ENCODE data around the gene CDC42BPG. TPM values are rescaled to one million over a fixed set of nuclear protein-coding genes. Genes with fewer than 3 reads are reported as not detected.
A peak's percentile ranks its signal among the peaks of the same experiment; 100 is the strongest.

The CDC42BPG gene
- total RNA-seq, 1 experiment from 2014 or later: 24.9 TPM

DNA sequence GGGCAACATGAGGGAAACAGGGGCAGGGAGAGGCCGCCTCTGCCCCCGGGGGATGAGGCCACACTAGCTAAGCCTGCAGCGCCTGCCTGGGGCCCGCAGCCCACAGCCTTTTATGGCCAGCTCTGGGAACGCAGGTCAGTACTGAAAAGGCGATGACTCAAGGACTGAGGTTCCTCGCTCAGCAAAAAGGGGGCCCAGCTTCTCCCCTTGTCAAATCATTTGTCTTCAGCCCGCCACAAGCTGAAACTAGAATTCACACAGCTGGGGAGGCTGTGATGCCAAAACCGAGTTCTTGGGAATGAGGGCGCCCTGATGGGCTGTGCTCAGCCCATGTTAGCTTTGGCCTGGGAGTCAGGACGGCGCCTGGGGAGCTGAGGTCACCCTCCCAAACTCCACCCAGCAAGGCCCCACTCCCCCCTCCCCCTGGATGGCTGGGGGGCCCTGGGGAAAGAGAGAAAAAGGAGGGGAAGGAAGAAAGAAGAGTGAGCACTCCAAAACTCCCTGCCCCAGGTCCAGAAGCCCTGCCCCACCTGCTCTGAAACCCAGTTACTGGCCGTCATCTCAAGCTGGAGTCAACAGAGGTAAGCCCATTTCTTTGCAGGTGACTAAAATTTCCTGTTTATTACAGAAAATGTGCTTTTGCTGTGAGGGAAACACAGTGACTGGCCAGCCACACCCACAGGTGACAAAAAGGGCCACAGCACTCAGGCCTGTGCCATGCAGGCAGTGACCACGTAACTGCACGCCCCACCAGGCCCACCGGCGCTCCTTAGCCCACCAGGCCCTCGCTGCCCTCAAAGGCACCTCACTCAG is 20.2 kb upstream of the CDC42BPG start:
- DNase-seq: no peak
- H3K9ac ChIP-seq (ENCODE audit: extremely low read depth, insufficient read length, low read length): no peak overlapping the region
- no peak overlapping the region for H3T11ph ChIP-seq (ENCODE audit: low read length)
- H3K4me1 ChIP-seq (ENCODE audit: insufficient read depth, low read length): no peaks in the 10 kb centered on the region; the same call in 1 of the 2 replicates
- H4K5ac ChIP-seq (ENCODE audit: insufficient read length, low read depth, low read length): no peak overlapping the region
- Mint-ChIP-seq H3K9me3 (no peaks in the 10 kb centered on the region), H3K4me3 (no peak overlapping the region), H3K27me3 (ENCODE audit: low read depth) (no peaks in the 10 kb centered on the region), H3K4me1 (peaks cover 15 to 28% of the 10 kb centered on the region in 2 experiments), H3K27ac (peak overlapping the region in 1 of 3 experiments; percentile 40; a peak in 2 of 7 replicates), H3K36me3 (ENCODE audit: insufficient read depth in 1 of 3, low read depth in 3 of 3) (peaks cover 0 to 2% (median 1%) of the 10 kb centered on the region in 3 experiments; a peak in 3 of 7 replicates)
- no peaks in the 10 kb centered on the region for H3K79me2 ChIP-seq (ENCODE audit: insufficient read depth, low read length)
- H2BK15ac ChIP-seq (ENCODE audit: low read depth, low read length): no peak overlapping the region
- peak overlapping the region; percentile 62 for H4K91ac ChIP-seq (ENCODE audit: insufficient read length, low read depth, low read length)
- TF ChIP-seq, protein P1, sequence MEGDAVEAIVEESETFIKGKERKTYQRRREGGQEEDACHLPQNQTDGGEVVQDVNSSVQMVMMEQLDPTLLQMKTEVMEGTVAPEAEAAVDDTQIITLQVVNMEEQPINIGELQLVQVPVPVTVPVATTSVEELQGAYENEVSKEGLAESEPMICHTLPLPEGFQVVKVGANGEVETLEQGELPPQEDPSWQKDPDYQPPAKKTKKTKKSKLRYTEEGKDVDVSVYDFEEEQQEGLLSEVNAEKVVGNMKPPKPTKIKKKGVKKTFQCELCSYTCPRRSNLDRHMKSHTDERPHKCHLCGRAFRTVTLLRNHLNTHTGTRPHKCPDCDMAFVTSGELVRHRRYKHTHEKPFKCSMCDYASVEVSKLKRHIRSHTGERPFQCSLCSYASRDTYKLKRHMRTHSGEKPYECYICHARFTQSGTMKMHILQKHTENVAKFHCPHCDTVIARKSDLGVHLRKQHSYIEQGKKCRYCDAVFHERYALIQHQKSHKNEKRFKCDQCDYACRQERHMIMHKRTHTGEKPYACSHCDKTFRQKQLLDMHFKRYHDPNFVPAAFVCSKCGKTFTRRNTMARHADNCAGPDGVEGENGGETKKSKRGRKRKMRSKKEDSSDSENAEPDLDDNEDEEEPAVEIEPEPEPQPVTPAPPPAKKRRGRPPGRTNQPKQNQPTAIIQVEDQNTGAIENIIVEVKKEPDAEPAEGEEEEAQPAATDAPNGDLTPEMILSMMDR (conservative IDR thresholded peaks at IDR 0.05): no peak
- H3K14ac ChIP-seq (ENCODE audit: insufficient read depth, low read length): no peak overlapping the region
- no peak overlapping the region for H3K18ac ChIP-seq (ENCODE audit: insufficient read length, low read depth, low read length)
- H4K20me1 ChIP-seq (ENCODE audit: control insufficient read depth, insufficient read depth, insufficient read length): no peaks in the 10 kb centered on the region
- no peaks in the 10 kb centered on the region for H3K27me3 ChIP-seq (ENCODE audit: insufficient read depth, low read length)
- no peaks in the 10 kb centered on the region for H3K9me3 ChIP-seq (ENCODE audit: control insufficient read depth, low read depth, low read length)
- no peak overlapping the region for H3K4me2 ChIP-seq (ENCODE audit: insufficient read depth, insufficient read length, low read length)
- no peak overlapping the region for H3K56ac ChIP-seq (ENCODE audit: insufficient read length, low read depth, low read length)
- no CpG with 5 or more reads among the region's 18 CpGs for WGBS (ENCODE audit: extremely low coverage, insufficient read length, low lambda C conversion rate)
- no peak overlapping the region for H3K4ac ChIP-seq (ENCODE audit: low read depth, low read length)
- no peak overlapping the region for H3K27ac ChIP-seq (ENCODE audit: insufficient read length, low read depth, low read length)
- no peaks in the 10 kb centered on the region for H3K79me1 ChIP-seq (ENCODE audit: insufficient read depth, low read depth, low read length, poor library complexity, severe bottlenecking)
- H2AFZ ChIP-seq (ENCODE audit: low read length): no peak overlapping the region
- H3K23ac ChIP-seq (ENCODE audit: insufficient read length, low read depth, low read length): no peak overlapping the region
- no peaks in the 10 kb centered on the region for H3K23me2 ChIP-seq (ENCODE audit: insufficient read length, low read depth, low read length, poor library complexity, severe bottlenecking)
- no peak overlapping the region for H2BK120ac ChIP-seq (ENCODE audit: low read depth, low read length, poor library complexity, severe bottlenecking)
- no peak overlapping the region for H4K8ac ChIP-seq (replicated peaks; ENCODE audit: insufficient read length, low read depth, low read length)
- no peak overlapping the region for H2BK20ac ChIP-seq (ENCODE audit: low read depth, low read length, poor library complexity, severe bottlenecking)
- no peak overlapping the region for H2BK12ac ChIP-seq (ENCODE audit: insufficient read length, low read depth, low read length)
- no peak overlapping the region for H2BK5ac ChIP-seq (ENCODE audit: insufficient read length, low read length)
- H2AK5ac ChIP-seq (ENCODE audit: insufficient read length, low read length): no peak overlapping the region
